ENCODE data around the gene SUCO. TPM values are rescaled to one million over a fixed set of nuclear protein-coding genes. Genes with fewer than 3 reads are reported as not detected.

The SUCO gene
- total RNA-seq, 1 experiment from 2014 or later = 22.6 TPM

GRCh38 chr1:172536256-172536655 is 3.3 kb downstream of the SUCO start:
- Histone ChIP-seq H3K9me3 (ENCODE audit: control insufficient read depth in 1 of 2, insufficient read depth in 1 of 2, low read depth in 1 of 2, low read length in 2 of 2) (no peaks in the 10 kb centered on the region), H3K36me3 (ENCODE audit: control insufficient read depth in 1 of 2, insufficient read depth in 2 of 2, low read length in 2 of 2) (no peaks in the 10 kb centered on the region), H3K4me2 (ENCODE audit: low read length) (no peak overlapping the region), H3K79me2 (ENCODE audit: insufficient read depth, low read length) (peaks cover 80% of the 10 kb centered on the region), H3K27ac (ENCODE audit: low read depth, low read length) (no peak overlapping the region), H3K4me1 (ENCODE audit: control insufficient read depth in 1 of 2, insufficient read depth in 2 of 2, low read length in 2 of 2) (peaks cover 0 to 18% of the 10 kb centered on the region in 2 experiments; a peak in 3 of 4 replicates), H3K27me3 (ENCODE audit: insufficient read depth, low read length) (no peaks in the 10 kb centered on the region), H3K9ac (ENCODE audit: low read length) (no peak overlapping the region), H3K9me2 (ENCODE audit: insufficient read depth) (no peaks in the 10 kb centered on the region), H3K4me3 (replicated peaks in 1 of 2; ENCODE audit: low read depth in 1 of 2, low read length in 2 of 2) (no peak overlapping the region), H2AFZ (ENCODE audit: low read depth, low read length, poor library complexity, severe bottlenecking) (no peak overlapping the region), H4K20me1 (ENCODE audit: insufficient read depth) (no peaks in the 10 kb centered on the region)
- DNase-seq (ENCODE audit: low read depth, low spot score) (no peak), ATAC-seq (no peak)
- TF ChIP-seq JUND (IDR thresholded peaks at IDR 0.05) (no peak), CEBPB (IDR thresholded peaks at IDR 0.05; ENCODE audit: low read depth) (no peak), EZH2phosphoT487 (IDR thresholded peaks at IDR 0.05; ENCODE audit: borderline replicate concordance) (no peak), REST (IDR thresholded peaks at IDR 0.05; ENCODE audit: low read depth) (no peak), CBX3 (IDR thresholded peaks at IDR 0.05; ENCODE audit: low read depth) (no peak), SIN3A (IDR thresholded peaks at IDR 0.05; ENCODE audit: low read depth) (no peak), EZH2 (IDR thresholded peaks at IDR 0.05) (no peak), POLR2A (IDR thresholded peaks at IDR 0.05; ENCODE audit: borderline replicate concordance, extremely low read depth, insufficient read depth, insufficient read length) (no peak), EGR1 (IDR thresholded peaks at IDR 0.05; ENCODE audit: low read depth) (no peak), ZNF274 (IDR thresholded peaks at IDR 0.05; ENCODE audit: low read depth, low read length) (no peak), ZBTB33 (IDR thresholded peaks at IDR 0.05; ENCODE audit: extremely low read depth, insufficient replicate concordance, low read length) (no peak), TCF7L2 (IDR thresholded peaks at IDR 0.05; ENCODE audit: borderline replicate concordance, extremely low read depth, insufficient read depth, insufficient read length) (no peak), SRF (IDR thresholded peaks at IDR 0.05; ENCODE audit: low read depth) (no peak), MAX (IDR thresholded peaks at IDR 0.05) (no peak), POLR2AphosphoS5 (IDR thresholded peaks at IDR 0.05; ENCODE audit: low read depth, low read length) (no peak), ELF1 (IDR thresholded peaks at IDR 0.05; ENCODE audit: borderline replicate concordance, low read depth) (no peak), FOSL1 (IDR thresholded peaks at IDR 0.05; ENCODE audit: low read depth) (no peak), ZFX (IDR thresholded peaks at IDR 0.05) (no peak), ATF3 (IDR thresholded peaks at IDR 0.05) (no peak)
- intact Hi-C loops (cut with micrococcal nuclease) = no loop called here
- CTCF ChIA-PET = no interaction called here
- POLR2A ChIA-PET = no interaction called here
- RAD21 ChIA-PET (ENCODE audit: low non-redundant PET in 1 of 2, low total read pairs in 2 of 2, uncharacterized antibody in 2 of 2, unreplicated experiment in 2 of 2) = no interaction called here
- no TSS peak for BruUV-seq (replicated peaks)

All from HCT116 (cell line).